Endothelial cell of umbilical vein (primary cell): Measurements from ENCODE around the gene ZNF678. TPM values are rescaled to one million over a fixed set of nuclear protein-coding genes. Genes with fewer than 3 reads are reported as not detected.

Experiments used
- BruUV-seq: library from RNA; stranded (reverse); fragments of 400-500 nt; replicated peaks from 2 replicates; lab custom pipeline; 2021; lab: Mats Ljungman, UMichigan
- CTCF ChIA-PET: fragments of 300-600, 350-600 bp; sonication (Branson Sonifier 250); formaldehyde crosslinking; loops from one replicate; lab custom pipeline; 2021; ENCODE audit warnings: antibody characterized with exemption, inconsistent platforms; lab: Charles Lee
- POLR2A ChIA-PET: fragments of 300-600, 350-600 bp; sonication (Branson Sonifier 250); formaldehyde crosslinking; loops from one replicate; lab custom pipeline; 2021; ENCODE audit warnings: antibody characterized with exemption, inconsistent platforms; lab: Charles Lee
- DNase-seq: peaks from one replicate; pipeline ENCODE4 v3.0.0-alpha.2; 2011; ENCODE audit warnings: low read depth, low spot score
- FAIRE-seq: peaks from 2 replicates; lab custom pipeline; 2011; peaks lifted over from hg19 to GRCh38; lab: Jason Lieb, UNC
- H2AFZ ChIP-seq: 2 replicates; pipeline ENCODE4 v1.6.0; 2012; ENCODE audit warnings: low read depth, low read length, control low read depth, inconsistent platforms
- H3K27ac ChIP-seq: 2 replicates; pipeline ENCODE4 v1.5.1; 2011; ENCODE audit warnings: low read depth, mild to moderate bottlenecking, control low read depth, low read length, moderate library complexity; ENCODE audit not compliant: insufficient read depth
- H3K27me3 ChIP-seq, 2 experiments: 2 replicates each; pipeline versions ENCODE4 v1.6.0 to v1.6.1; 2011; ENCODE audit warnings: low read length in 2 of 2, mixed read lengths in 1 of 2; ENCODE audit not compliant: control insufficient read depth in 2 of 2, insufficient read depth in 2 of 2
- H3K36me3 ChIP-seq, 2 experiments: 2 replicates in 1 of 2; 3 replicates in 1 of 2; pipeline ENCODE4 v1.5.1; 2011; ENCODE audit warnings: low read length in 2 of 2, mild to moderate bottlenecking in 1 of 2, moderate library complexity in 1 of 2; ENCODE audit not compliant: control insufficient read depth in 2 of 2, insufficient read depth in 2 of 2; ENCODE audit errors: extremely low read depth in 1 of 2
- H3K4me1 ChIP-seq: 3 replicates; pipeline ENCODE4 v1.5.1; 2011; ENCODE audit warnings: mild to moderate bottlenecking, low read length; ENCODE audit not compliant: control insufficient read depth, insufficient read depth; ENCODE audit errors: extremely low read depth
- H3K4me2 ChIP-seq: 2 replicates; pipeline ENCODE4 v1.6.1; 2011; ENCODE audit warnings: low read length, control low read depth, mixed read lengths; ENCODE audit not compliant: insufficient read depth
- H3K4me3 ChIP-seq, 3 experiments: fragments of 200-600 bp in 1 of 3; sonication (generic), shearing (Covaris generic) in 1 of 3; replicated peaks in 1 of 3; 2 replicates each; pipeline ENCODE4 v1.5.1; 2011 to 2016; ENCODE audit warnings: control low read depth in 3 of 3, low read length in 3 of 3, mild to moderate bottlenecking in 2 of 3, inconsistent platforms in 1 of 3, low read depth in 1 of 3, moderate library complexity in 1 of 3; ENCODE audit not compliant: insufficient read depth in 1 of 3
- H3K79me2 ChIP-seq: 2 replicates; pipeline ENCODE4 v1.6.0; 2012; ENCODE audit warnings: low read length, inconsistent platforms; ENCODE audit not compliant: control insufficient read depth, insufficient read depth
- H3K9ac ChIP-seq: replicated peaks from 2 replicates; pipeline ENCODE3; 2011; ENCODE audit warnings: low read length, control low read depth; ENCODE audit not compliant: insufficient read depth; ENCODE audit errors: extremely low read depth
- H3K9me1 ChIP-seq: replicated peaks from 3 replicates; pipeline ENCODE4 v1.6.0; 2011; ENCODE audit warnings: mild to moderate bottlenecking, low read length; ENCODE audit not compliant: control insufficient read depth, insufficient read depth; ENCODE audit errors: extremely low read depth
- H3K9me3 ChIP-seq: replicated peaks from 2 replicates; pipeline ENCODE4 v1.5.1; 2012; ENCODE audit warnings: low read length, inconsistent platforms; ENCODE audit not compliant: control insufficient read depth, insufficient read depth
- H4K20me1 ChIP-seq: replicated peaks from 2 replicates; pipeline ENCODE3; 2011; ENCODE audit warnings: mild to moderate bottlenecking, low read length; ENCODE audit not compliant: control insufficient read depth, insufficient read depth; ENCODE audit errors: extremely low read depth
- EZH2 ChIP-seq: IDR thresholded peaks from 2 replicates; pipeline ENCODE4 v1.6.1; 2012; ENCODE audit warnings: borderline replicate concordance, low read depth, mild to moderate bottlenecking, moderate library complexity, low read length, inconsistent platforms; ENCODE audit not compliant: severe bottlenecking
- FOS ChIP-seq: IDR thresholded peaks from 2 replicates; pipeline ENCODE4 v1.6.1; 2011; ENCODE audit warnings: mild to moderate bottlenecking, low read length, moderate library complexity, borderline replicate concordance; ENCODE audit not compliant: insufficient read depth
- GATA2 ChIP-seq: IDR thresholded peaks from 2 replicates; pipeline ENCODE4 v1.7.0; 2011; ENCODE audit warnings: low read depth, mild to moderate bottlenecking, moderate library complexity, mixed read lengths, low read length; ENCODE audit not compliant: insufficient read length, insufficient read depth
- JUN ChIP-seq: IDR thresholded peaks from 2 replicates; pipeline ENCODE4 v1.6.1; 2011; ENCODE audit warnings: borderline replicate concordance, low read depth; ENCODE audit not compliant: insufficient read length, insufficient read depth
- MYC ChIP-seq: IDR thresholded peaks from one replicate; pipeline ENCODE4 v1.6.1; 2011; ENCODE audit warnings: mild to moderate bottlenecking, low read depth, low read length
- POLR2A ChIP-seq: IDR thresholded peaks from 2 replicates; pipeline ENCODE4 v1.6.1; 2012; ENCODE audit warnings: low read depth, mild to moderate bottlenecking, control low read depth, low read length
- POLR2AphosphoS5 ChIP-seq: IDR thresholded peaks from 2 replicates; pipeline ENCODE4 v1.6.1; 2012; ENCODE audit warnings: low read depth, mild to moderate bottlenecking, control low read depth, low read length, moderate library complexity; ENCODE audit not compliant: insufficient read depth
- dilution Hi-C: fragments of 300-500 bp; cut with MboI; formaldehyde crosslinking; loops from one replicate; pipeline ENCODE4 v1.15.0; 2019; ENCODE audit warnings: low sequenced_read_pairs; ENCODE audit not compliant: extremely low pct_ligation_motif_present
- intact Hi-C: fragments of 100-400 bp; cut with micrococcal nuclease; formaldehyde crosslinking; loops from one replicate; pipeline ENCODE4 v1.10.0; 2022
- polyA plus RNA-seq, 4 experiments: library from polyadenylated mRNA; depleted of rRNA in 3 of 4; stranded (reverse) in 3 of 4; unstranded in 1 of 4; fragments of >200 nt; gene quantifications; 2 replicates each; pipeline versions ENCODE4 v1.2.1 to v1.2.3, GENCODE V29; 2011 to 2012; ENCODE audit warnings: missing spikeins in 1 of 4
- total RNA-seq: library from RNA; stranded (reverse); gene quantifications from 2 replicates; pipeline ENCODE4 v1.2.3, GENCODE V29; 2021
- TF ChIP-seq, protein P1 (sequence below): IDR thresholded peaks from 2 replicates; pipeline ENCODE4 v1.6.1; 2011; ENCODE audit not compliant: insufficient read depth, insufficient read length
- TF ChIP-seq, protein P2 (sequence below), 2 donors: IDR thresholded peaks; 1 replicate in 1 of 2; 2 replicates in 1 of 2; pipeline ENCODE4 v1.5.1; 2011; ENCODE audit warnings: low read length in 2 of 2, mild to moderate bottlenecking in 2 of 2, moderate library complexity in 2 of 2, control low read depth in 1 of 2, inconsistent platforms in 1 of 2, low read depth in 1 of 2; ENCODE audit not compliant: insufficient read depth in 1 of 2; ENCODE audit errors: extremely low read depth in 1 of 2

ZNF678 gene
- total and polyA plus RNA-seq, 2 donors (not counting 3 experiments of a cell fraction or from before 2014, with no cell fraction given), result 2.1 to 7.7 TPM

DNA sequence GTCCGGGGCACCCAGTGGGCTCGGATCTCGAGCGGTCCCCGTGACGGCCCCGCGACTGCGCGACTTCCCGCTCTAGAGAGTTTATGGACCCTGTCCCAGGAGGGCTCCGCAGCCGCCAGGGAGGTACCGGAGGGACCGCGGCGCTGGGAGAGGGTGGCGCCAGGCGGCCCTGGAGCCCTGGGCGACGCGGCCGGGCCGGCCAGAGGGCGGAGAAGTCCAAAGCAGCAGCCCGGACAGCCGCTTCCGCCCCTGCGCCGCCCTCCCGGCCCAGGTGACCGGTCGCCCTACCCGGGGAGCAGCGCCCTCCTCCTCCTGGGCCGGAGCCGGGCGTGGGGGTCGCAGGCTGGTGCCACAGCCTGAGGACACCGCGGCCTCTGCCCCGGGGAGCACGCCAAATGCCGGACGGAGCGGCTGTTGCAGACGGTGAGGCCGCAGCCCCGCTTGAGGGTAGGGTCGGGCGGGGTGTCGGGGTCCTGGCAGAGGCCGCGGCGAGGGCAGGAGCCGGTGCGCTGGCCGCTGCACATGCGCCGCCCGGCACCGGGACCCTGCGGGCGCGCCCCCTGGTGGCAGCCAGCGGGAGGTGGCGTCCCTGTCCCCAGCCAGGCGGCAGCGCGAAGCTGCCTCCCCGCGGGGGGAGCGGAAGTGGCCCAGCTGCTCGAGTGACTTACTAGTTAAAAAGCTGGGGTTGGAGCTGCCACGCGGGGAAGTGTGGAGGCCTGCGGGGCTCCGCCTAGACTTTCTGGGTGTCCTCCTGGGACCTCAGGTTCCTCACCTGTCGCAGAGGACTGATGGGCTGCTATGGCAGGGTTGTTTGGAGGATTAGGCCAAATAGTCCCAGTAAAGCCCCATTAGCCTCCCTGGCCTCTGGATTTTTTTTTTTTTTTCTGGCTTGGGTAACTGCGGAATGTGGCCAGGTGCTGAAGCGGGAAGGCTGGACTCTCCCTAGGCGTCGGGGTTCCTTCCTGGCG, 20.9 kb upstream of the ZNF678 start:
- Histone ChIP-seq H3K27ac (no peak overlapping the region), H3K9me1 (no peaks in the 10 kb centered on the region), H3K79me2 (no peaks in the 10 kb centered on the region), H3K27me3 (no peaks in the 10 kb centered on the region), H3K9ac (peak overlapping the region; percentile 39), H3K36me3 (no peaks in the 10 kb centered on the region), H3K9me3 (no peaks in the 10 kb centered on the region), H3K4me2 (peak overlapping the region; percentile 33), H2AFZ (peak overlapping the region; percentile 82), H4K20me1 (no peaks in the 10 kb centered on the region), H3K4me3 (peak overlapping the region; percentile 2 to 64 (median 23)), H3K4me1 (peaks cover 8% of the 10 kb centered on the region)
- peak; percentile 77 for FAIRE-seq
- intact Hi-C loops (loop anchor here (1.0 to 5.0 kb wide), 5 partner anchors 21 to 404 kb away; partner anchors contain the start of gene ZNF678), dilution Hi-C loops (no loop called here)
- BruUV-seq, result no TSS peak
- TF ChIP-seq JUN (no peak), POLR2AphosphoS5 (peak; percentile 47), FOS (no peak), POLR2A (no peak), EZH2 (no peak), GATA2 (no peak), MYC (no peak)
- TF ChIP-seq, protein P1, sequence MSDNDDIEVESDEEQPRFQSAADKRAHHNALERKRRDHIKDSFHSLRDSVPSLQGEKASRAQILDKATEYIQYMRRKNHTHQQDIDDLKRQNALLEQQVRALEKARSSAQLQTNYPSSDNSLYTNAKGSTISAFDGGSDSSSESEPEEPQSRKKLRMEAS, result peak; percentile 36
- TF ChIP-seq, protein P2, sequence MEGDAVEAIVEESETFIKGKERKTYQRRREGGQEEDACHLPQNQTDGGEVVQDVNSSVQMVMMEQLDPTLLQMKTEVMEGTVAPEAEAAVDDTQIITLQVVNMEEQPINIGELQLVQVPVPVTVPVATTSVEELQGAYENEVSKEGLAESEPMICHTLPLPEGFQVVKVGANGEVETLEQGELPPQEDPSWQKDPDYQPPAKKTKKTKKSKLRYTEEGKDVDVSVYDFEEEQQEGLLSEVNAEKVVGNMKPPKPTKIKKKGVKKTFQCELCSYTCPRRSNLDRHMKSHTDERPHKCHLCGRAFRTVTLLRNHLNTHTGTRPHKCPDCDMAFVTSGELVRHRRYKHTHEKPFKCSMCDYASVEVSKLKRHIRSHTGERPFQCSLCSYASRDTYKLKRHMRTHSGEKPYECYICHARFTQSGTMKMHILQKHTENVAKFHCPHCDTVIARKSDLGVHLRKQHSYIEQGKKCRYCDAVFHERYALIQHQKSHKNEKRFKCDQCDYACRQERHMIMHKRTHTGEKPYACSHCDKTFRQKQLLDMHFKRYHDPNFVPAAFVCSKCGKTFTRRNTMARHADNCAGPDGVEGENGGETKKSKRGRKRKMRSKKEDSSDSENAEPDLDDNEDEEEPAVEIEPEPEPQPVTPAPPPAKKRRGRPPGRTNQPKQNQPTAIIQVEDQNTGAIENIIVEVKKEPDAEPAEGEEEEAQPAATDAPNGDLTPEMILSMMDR (IDR thresholded peaks at IDR 0.05; ENCODE audit: extremely low read depth in 1 of 2, insufficient read depth in 1 of 2, low read depth in 1 of 2, low read length in 2 of 2), result peak; percentile 87 to 96
- CTCF ChIA-PET, result interaction anchor here (0.6 to 3.6 kb wide), 20 partner anchors 10 to 916 kb away, joined by 3 to 35 read pairs (median 4); partner anchors contain the start of genes WNT9A and ZNF678
- POLR2A ChIA-PET, result no interaction called here
- DNase-seq, result peak; percentile 70
